ENCODE results near the gene CILP. TPM values are rescaled to one million over a fixed set of nuclear protein-coding genes. Genes with fewer than 3 reads are reported as not detected.

Gene CILP
- total RNA-seq, 1 donor from 2014 or later, result 5.4 TPM

- no peak for DNase-seq (ENCODE audit: low spot score)
These were observed 11.6 kb upstream of the CILP start for GRCh38 chr15:65222891-65223290.

GRCh38 chr15:65221697-65222096 is 10.4 kb upstream of the CILP start:
- DNase-seq (ENCODE audit: low spot score), result no peak

GRCh38 chr15:65219137-65219536 is 7.9 kb upstream of the CILP start:
- DNase-seq (ENCODE audit: low spot score), result no peak

GRCh38 chr15:65217526-65218482 is 6.5 kb upstream of the CILP start:
- no peak for DNase-seq (ENCODE audit: low spot score)

GRCh38 chr15:65215496-65215895 is 4.2 kb upstream of the CILP start:
- DNase-seq (ENCODE audit: low spot score), result no peak

- DNase-seq (ENCODE audit: low spot score), result no peak
These were observed 2.7 kb upstream of the CILP start for GRCh38 chr15:65214010-65214409.

- DNase-seq (ENCODE audit: low spot score), result no peak
These were observed 2.0 kb upstream of the CILP start for GRCh38 chr15:65213241-65213640.

GRCh38 chr15:65212097-65212496 is 824 bp upstream of the CILP start:
- no peak for DNase-seq (ENCODE audit: low spot score)

- peak; percentile 50 for DNase-seq (ENCODE audit: low spot score)
These were observed 259 bp upstream of the CILP start for GRCh38 chr15:65211482-65211982.

- DNase-seq (ENCODE audit: low spot score), result no peak
These were observed 1.3 kb downstream of the CILP start for GRCh38 chr15:65209701-65210643.

GRCh38 chr15:65208647-65209046 is 2.6 kb downstream of the CILP start:
- DNase-seq (ENCODE audit: low spot score), result no peak

GRCh38 chr15:65207280-65207840 is 3.9 kb downstream of the CILP start:
- no peak for DNase-seq (ENCODE audit: low spot score)

- no peak for DNase-seq (ENCODE audit: low spot score)
These were observed 4.5 kb downstream of the CILP start for GRCh38 chr15:65206750-65207149.

GRCh38 chr15:65204931-65205660 is 6.2 kb downstream of the CILP start:
- no peak for DNase-seq (ENCODE audit: low spot score)

- DNase-seq (ENCODE audit: low spot score), result no peak
These were observed 6.9 kb downstream of the CILP start for GRCh38 chr15:65204236-65204930.

- DNase-seq (ENCODE audit: low spot score), result no peak
These were observed 9.4 kb downstream of the CILP start for GRCh38 chr15:65201918-65202317.

GRCh38 chr15:65198571-65198970 is 12.7 kb downstream of the CILP start:
- no peak for DNase-seq (ENCODE audit: low spot score)

- DNase-seq (ENCODE audit: low spot score), result no peak
These were observed 14.0 kb downstream of the CILP start for GRCh38 chr15:65197337-65197645.

- DNase-seq (ENCODE audit: low spot score), result no peak
These were observed 14.5 kb downstream of the CILP start for GRCh38 chr15:65196637-65197336.

GRCh38 chr15:65195548-65195923 is 15.7 kb downstream of the CILP start:
- DNase-seq (ENCODE audit: low spot score), result no peak

Measured in ureter (tissue), 1 donor.